Measurements from ENCODE around the gene MYH16.
"Not testable (repeated sequence)": the region's sequence is repeated elsewhere in the genome, so short reads cannot be mapped to it uniquely, and the experiment has no call there.

The MYH16 gene

DNA sequence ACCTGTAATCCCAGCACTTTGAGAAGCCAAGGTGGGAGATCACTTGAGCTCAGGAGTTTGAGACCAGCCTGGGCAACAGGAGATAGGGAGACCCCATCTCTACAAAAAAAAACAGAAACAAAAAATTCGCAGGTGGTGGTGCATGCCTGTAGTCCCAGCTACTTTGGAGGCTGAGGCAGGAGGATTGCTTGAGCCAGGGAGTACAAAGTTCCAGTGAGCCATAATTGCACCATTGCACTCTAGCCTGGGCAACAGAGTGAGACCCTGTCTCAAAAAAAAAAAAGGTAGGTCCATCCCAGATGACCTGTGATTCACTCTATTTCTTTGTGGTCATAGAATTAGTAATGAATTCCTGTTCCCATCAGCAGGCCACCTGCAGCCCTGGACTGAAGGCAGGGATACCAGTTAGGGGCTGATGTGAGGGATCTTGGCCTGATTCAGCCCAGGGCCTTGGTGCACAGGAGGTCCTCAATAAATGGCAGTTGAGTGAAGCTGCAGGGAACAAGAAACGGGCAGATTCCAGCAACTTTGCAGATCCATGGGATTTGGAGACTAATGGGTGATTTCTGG lies at the start of gene MYH16:
Gene MYH16, plus strand, starts transcription at position 364 of the 570 bp plus-strand sequence.
- no peak for DNase-seq

DNA sequence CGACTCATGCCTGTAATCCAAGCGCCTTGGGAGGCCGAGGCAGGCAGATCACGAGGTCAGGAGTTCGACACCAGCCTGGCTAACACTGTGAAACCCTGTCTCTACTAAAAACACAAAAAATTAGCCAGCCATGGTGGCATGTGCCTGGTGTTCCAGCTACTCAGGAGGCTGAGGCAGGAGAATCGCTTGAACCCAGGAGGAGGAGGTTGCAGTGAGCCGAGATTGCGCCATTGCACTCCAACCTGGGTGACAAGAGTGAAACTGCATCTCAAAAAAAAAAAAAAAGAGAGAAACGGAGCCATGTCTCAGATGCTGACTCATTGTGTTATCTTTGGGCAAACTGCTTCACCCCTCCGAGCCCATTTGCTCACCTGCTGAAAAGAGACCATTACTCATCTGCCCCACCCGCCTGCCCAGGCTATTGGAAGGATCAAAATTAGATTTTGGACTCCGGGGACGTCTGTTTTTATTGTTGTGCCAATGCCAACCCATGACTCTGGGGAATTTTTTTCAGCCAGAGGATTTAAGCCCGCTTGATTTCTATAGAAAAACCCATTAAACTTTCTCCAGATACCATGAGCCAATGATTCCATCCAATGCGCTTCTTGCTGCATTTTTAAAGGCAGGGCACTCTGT lies 48.3 kb upstream of the MYH16 start:
- DNase-seq: not testable (repeated sequence)

- no peak for DNase-seq
These were observed 47.8 kb upstream of the MYH16 start for GRCh38 chr7:99224899-99225265.

GRCh38 chr7:99229234-99229633 lies 43.4 kb upstream of the MYH16 start:
- DNase-seq: no peak

- DNase-seq: no peak
These were observed 40.4 kb upstream of the MYH16 start for GRCh38 chr7:99232082-99232770.

- DNase-seq: not testable (repeated sequence)
These were observed 39.7 kb upstream of the MYH16 start for GRCh38 chr7:99232955-99233354.

DNA sequence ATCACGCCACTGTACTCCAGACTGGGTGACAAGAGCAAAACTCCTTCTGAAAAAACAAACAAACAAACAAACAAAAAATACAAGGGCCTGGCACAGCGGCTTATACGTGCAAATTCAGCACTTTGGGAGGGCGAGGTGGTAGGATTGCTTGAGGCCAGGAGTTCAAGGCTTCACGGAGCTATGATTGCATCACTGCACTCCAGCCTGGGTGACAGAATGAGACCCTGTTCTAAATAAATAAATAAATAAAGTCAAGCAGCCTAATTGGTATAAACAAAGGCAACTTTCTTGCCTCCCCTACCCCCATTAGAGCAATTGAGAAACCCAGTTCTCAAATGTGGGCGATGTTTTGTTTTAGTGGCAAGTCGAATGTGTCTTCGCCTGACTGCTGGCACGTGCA lies 38.5 kb upstream of the MYH16 start:
- DNase-seq: no peak

DNA sequence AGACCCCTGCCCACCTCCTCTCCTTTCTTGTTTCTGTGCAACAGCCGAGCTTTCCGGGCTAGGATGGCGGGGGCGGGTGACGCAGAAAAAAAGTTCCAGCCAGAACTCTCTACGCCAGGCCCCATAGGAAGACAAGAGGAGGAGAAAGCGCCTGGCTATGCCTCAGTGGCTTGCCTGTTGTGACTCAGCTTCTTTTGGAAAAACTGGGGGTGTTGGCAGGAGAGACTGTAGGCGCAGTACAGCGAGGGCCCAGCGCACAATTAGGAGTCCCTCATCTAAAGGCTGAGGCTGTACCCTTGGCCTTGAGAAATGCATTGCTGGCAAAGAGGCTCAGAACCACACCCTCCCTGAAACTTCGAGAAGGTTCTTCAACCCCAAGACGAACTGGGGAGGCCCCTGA lies 36.7 kb upstream of the MYH16 start:
- no peak for DNase-seq

DNA sequence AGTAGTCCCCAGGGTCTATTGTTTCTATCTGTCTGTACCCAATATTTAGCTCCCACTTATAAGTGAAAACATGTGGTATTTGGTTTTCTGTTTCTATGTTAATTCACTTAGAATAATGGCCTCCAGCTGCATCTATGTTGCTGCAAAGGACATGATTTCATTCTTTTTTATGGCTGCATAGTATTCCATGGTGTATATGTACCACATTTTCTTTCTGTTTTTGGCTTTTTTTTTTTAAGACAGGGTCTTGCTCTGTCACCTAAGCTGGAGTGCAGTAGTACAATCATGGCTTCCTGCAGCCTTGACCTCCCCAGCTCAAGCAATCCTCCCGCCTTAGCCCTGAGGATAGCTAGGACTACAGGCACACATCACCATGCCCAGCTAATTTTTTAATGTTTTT lies 34.8 kb upstream of the MYH16 start:
- DNase-seq: not testable (repeated sequence)

DNA sequence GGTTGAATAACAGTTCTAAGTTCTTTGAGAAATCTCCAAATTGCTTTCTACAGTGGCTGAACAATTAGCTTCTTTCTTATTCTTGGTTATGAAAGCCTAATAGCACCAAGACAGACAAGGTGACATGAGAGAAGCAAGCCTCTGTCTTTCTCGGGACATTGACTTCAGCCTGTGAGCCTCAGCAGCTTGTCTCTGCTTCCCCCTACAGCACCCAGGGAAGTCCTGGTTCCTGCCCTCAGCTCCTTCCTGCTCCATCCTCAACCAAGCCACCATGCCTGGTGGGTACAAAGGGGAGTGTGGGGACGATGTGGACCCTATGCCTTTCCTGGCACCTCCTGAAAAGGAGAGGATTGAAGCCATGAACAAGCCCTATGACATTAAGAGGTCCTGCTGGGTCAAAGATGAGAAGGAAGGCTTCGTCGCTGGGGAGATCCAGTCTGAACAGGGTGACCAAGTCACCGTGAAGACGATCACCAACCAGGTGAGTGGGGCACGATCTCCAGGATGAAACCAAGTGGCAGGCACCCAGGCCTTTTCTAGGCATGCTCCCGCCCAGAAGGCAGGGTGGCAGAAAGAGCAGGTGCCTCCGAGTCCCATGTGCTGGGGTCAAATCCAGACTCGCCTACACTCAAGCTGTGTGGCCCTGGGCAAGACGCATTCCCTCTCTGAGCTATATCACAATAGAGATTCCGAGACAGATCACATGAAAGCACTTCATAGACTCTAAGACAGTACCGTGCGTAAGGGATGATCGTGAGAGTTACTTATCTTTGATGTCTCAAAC lies 33.9 kb upstream of the MYH16 start:
- DNase-seq: no peak

DNA sequence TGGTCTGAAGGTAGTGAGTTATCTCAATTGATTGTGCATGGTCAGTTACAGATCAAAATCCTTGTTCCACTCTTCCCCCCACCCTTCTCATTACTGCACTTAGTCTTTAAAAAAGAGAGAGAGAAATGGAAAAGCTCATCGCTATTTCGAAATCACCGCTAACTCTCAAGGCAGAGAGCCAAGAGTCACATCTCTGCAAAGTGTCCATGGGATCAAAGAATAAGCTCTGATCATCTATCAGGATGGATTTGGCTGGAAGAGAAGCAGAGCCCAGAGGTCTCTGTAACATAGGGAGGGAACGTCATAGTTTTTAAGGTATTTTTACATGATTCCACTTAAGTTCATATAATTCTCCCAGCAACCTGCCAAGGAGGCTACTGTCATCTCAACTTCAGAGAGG lies 30.0 kb upstream of the MYH16 start:
- no peak for DNase-seq

DNA sequence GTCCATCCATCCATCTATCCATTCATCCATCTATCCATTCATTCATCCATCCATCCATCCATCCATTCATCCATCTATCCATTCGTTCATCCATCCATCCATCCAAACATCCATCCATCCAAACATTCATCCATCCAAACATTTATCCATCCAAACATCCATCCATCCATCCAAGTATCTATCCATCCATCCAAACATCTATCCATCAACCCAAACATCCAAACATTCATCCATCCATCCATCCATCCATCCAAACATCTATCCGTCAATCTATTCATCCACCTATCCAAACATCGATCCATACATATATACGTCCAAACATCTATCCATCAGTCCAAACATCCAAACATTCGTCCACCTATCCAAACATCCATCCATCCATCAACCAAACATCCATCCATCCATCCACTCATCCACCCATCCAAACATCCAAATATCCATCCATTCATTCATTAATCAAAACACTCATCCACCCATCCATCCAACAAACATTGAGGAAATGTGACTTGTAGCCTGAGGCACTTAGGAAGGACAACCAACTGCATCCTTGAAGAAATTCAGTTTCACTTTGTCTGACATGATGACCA lies 28.8 kb upstream of the MYH16 start:
- DNase-seq: no peak

DNA sequence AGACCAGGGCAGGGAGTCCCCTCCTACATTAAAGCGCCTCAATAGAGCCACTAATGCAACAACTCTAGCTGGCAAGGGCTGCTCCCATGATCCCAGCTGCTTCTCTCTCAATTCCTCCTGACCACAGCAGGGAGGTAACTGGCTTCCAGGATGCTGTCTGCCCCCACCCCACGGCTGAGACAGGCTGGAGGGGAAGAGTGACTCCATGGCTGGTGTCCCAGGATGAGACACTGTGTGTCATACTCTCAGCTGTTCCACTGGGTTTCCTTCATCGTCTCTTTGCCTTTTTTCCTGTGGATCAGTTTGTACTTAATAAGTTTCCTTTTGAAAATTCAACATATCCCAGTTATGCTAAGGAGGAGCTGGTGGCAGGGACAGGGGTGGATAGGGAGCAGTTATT lies 27.7 kb upstream of the MYH16 start:
- no peak for DNase-seq

- DNase-seq: no peak
These were observed 24.1 kb upstream of the MYH16 start for GRCh38 chr7:99248391-99249095.

- no peak for DNase-seq
These were observed 22.6 kb upstream of the MYH16 start for GRCh38 chr7:99249985-99250575.

GRCh38 chr7:99252166-99252895 lies 20.3 kb upstream of the MYH16 start:
- DNase-seq: no peak

GRCh38 chr7:99253369-99253768 lies 19.3 kb upstream of the MYH16 start:
- DNase-seq: no peak

DNA sequence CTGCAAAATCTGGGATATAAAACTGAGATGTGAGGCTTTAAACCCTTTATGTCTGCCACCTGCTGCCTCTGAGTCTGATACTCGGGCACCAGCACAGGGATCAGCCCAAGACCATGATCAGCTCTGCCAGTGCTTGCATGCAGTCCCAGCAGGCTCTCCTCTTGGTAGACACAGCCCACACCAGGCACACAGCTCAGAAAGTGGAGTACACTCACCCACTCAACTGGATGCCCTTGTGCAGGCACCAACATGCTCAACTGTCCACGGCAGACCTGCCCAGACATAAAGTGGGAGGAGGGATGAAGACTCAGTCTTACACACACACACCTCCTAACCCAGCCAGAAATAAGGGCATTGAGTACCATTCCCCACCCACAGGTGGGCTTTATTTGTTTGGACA lies 18.2 kb upstream of the MYH16 start:
- DNase-seq: no peak

DNA sequence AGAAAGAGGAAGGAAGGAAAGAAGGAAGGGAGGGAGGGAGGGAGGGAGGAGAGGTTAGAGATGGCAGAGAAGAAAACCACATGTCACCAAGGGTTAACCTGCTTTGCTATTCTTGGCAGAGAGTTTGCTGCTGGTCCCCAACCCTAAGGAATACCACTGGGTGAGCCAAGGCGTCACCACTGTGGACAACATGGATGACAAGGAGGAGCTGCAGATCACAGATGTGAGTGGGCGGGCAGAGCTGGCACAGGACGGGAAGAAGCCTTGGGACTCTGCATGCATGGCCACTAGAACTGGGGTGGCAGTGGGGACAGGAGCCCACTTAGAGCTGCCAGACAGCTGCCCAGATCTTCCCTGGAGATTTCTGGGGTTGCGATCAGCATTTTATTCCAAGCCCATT lies 17.2 kb upstream of the MYH16 start:
- no peak for DNase-seq

DNA sequence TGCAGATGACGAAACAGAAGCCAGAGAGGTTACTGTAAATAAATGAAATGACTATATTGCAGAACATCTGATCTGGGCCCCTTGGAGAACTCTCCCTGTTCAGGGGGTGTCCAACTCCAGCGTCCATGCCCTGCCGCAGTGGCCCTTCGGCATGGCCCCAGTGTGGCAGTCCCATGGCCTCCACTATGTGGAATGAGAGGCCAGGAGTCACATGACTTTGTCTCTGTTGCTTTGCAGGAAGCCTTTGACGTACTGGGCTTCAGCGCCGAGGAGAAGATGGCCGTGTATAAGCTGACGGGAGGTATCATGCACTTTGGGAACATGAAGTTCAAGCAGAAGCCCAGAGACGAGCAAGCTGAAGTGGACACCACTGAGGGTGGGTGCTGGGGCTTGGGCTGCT lies 15.6 kb upstream of the MYH16 start:
- no peak for DNase-seq

DNA sequence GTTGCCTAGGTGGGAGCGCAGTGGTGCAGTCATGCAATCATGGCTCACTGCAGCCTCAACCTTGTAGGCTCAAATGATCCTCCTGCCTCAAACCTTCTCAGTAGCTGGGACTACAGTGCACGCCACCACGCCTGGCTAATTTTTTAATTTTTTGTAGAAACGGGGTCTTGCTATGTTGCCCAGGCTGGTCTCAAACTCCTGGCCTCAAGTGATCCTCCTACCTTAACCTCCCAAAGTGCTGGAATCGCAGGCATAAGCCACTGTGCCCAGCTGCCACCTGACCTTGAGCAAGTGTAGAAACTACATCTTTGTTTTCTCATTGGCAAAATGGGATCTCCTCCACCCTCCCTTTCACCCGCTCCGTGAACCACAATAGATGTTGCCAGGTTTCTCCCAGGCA lies 15.0 kb upstream of the MYH16 start:
- DNase-seq: no peak

- no peak for DNase-seq
These were observed 14.1 kb upstream of the MYH16 start for GRCh38 chr7:99258501-99258900.
